HG03439 (cell line): Measurements from ENCODE around the gene RNF151.
"Not testable (repeated sequence)": the region's sequence is repeated elsewhere in the genome, so short reads cannot be mapped to it uniquely, and the experiment has no call there.

ENCODE experiments used
- ATAC-seq: cut with Tn5 transposase; IDR thresholded peaks from one replicate; pipeline ENCODE4 v1.9.1; 2021; ENCODE audit warnings: mild to moderate bottlenecking, moderate library complexity; ENCODE audit not compliant: unreplicated experiment

RNF151 gene

GRCh38 chr16:1958715-1959268 lies 7.9 kb upstream of the RNF151 start:
- peak; percentile 2 for ATAC-seq

- ATAC-seq, result peak; percentile 54
Measured at GRCh38 chr16:1959269-1960039, 7.2 kb upstream of the RNF151 start, which contains the start of gene NDUFB10. Gene NDUFB10 (plus strand): TSS chr16:1959538. CDS start chr16:1959625, 87 bp downstream.

GRCh38 chr16:1960665-1961630 lies 5.7 kb upstream of the RNF151 start:
- ATAC-seq, result no peak

GRCh38 chr16:1961651-1962067 lies 5.0 kb upstream of the RNF151 start:
- ATAC-seq, result no peak

- not testable (repeated sequence) for ATAC-seq
Measured at GRCh38 chr16:1962161-1963153, 4.2 kb upstream of the RNF151 start.

GRCh38 chr16:1963806-1964505 lies 2.7 kb upstream of the RNF151 start:
- ATAC-seq, result no peak

GRCh38 chr16:1964506-1965395 lies 1.9 kb upstream of the RNF151 start, which contains the start of gene RPS2:
Gene RPS2 (minus strand): TSS chr16:1964826. CDS start chr16:1964625, 201 bp downstream.
- peak; percentile 78 for ATAC-seq

- no peak for ATAC-seq
Measured at GRCh38 chr16:1965396-1966001, 1.2 kb upstream of the RNF151 start.

GRCh38 chr16:1968146-1968953 lies 1.7 kb downstream of the RNF151 start:
- no peak for ATAC-seq

GRCh38 chr16:1971796-1972489 lies 5.3 kb downstream of the RNF151 start, which contains the start of gene TBL3:
Gene TBL3 (plus strand): TSS chr16:1972053. CDS start chr16:1972165, 112 bp downstream.
- peak; percentile 66 for ATAC-seq

- ATAC-seq, result no peak
Measured at GRCh38 chr16:1972490-1972877, 5.8 kb downstream of the RNF151 start.

- no peak for ATAC-seq
Measured at GRCh38 chr16:1973461-1974156, 7.0 kb downstream of the RNF151 start.

GRCh38 chr16:1974157-1975070 lies 7.8 kb downstream of the RNF151 start:
- no peak for ATAC-seq

- ATAC-seq, result no peak
Measured at GRCh38 chr16:1975432-1976215, 9.0 kb downstream of the RNF151 start.
